Astrocyte (in vitro differentiated cells and primary cell): Measurements from ENCODE around the gene LRRC18. TPM values are rescaled to one million over a fixed set of nuclear protein-coding genes. Genes with fewer than 3 reads are reported as not detected.

ENCODE experiments used
- DNase-seq: peaks from one replicate; pipeline ENCODE4 v3.0.0-alpha.2; 2010; ENCODE audit warnings: low read depth
- FAIRE-seq: peaks from 2 replicates; lab custom pipeline; 2011; peaks lifted over from hg19 to GRCh38; lab: Jason Lieb, UNC
- H2AFZ ChIP-seq: 2 replicates; pipeline ENCODE4 v1.6.0; 2012; ENCODE audit warnings: low read depth, low read length, inconsistent platforms
- H3K27ac ChIP-seq: 2 replicates; pipeline ENCODE4 v1.5.1; 2011; ENCODE audit warnings: low read depth, low read length, inconsistent platforms
- H3K27me3 ChIP-seq: 2 replicates; pipeline ENCODE4 v1.6.0; 2011; ENCODE audit warnings: low read length, inconsistent platforms; ENCODE audit not compliant: insufficient read depth
- H3K36me3 ChIP-seq: 2 replicates; pipeline ENCODE4 v1.5.1; 2011; ENCODE audit warnings: low read length, inconsistent platforms; ENCODE audit not compliant: insufficient read depth
- H3K4me1 ChIP-seq: 2 replicates; pipeline ENCODE4 v1.5.1; 2011; ENCODE audit warnings: low read length, inconsistent platforms; ENCODE audit not compliant: insufficient read depth
- H3K4me2 ChIP-seq: 2 replicates; pipeline ENCODE4 v1.6.0; 2012; ENCODE audit warnings: low read length, inconsistent platforms
- H3K4me3 ChIP-seq: 2 replicates; pipeline ENCODE4 v1.5.1; 2011; ENCODE audit warnings: low read depth, mild to moderate bottlenecking, low read length, inconsistent platforms; ENCODE audit not compliant: insufficient read depth
- H3K79me2 ChIP-seq: 2 replicates; pipeline ENCODE4 v1.6.0; 2012; ENCODE audit warnings: mild to moderate bottlenecking, low read length, inconsistent platforms; ENCODE audit not compliant: insufficient read depth
- H3K9ac ChIP-seq: 2 replicates; pipeline ENCODE4 v1.6.0; 2012; ENCODE audit warnings: mild to moderate bottlenecking, low read length, inconsistent platforms
- H3K9me3 ChIP-seq: 2 replicates; pipeline ENCODE4 v1.5.1; 2012; ENCODE audit warnings: low read depth, mild to moderate bottlenecking, low read length, inconsistent platforms; ENCODE audit not compliant: insufficient read depth
- H4K20me1 ChIP-seq: 2 replicates; pipeline ENCODE4 v1.6.0; 2012; ENCODE audit warnings: low read length, inconsistent platforms; ENCODE audit not compliant: insufficient read depth
- H3K27ac Mint-ChIP-seq: one replicate; pipeline ENCODE4 v1.8.0; 2021; ENCODE audit warnings: mild to moderate bottlenecking, mixed read lengths; ENCODE audit not compliant: unreplicated experiment
- H3K27me3 Mint-ChIP-seq: one replicate; pipeline ENCODE4 v1.8.0; 2021; ENCODE audit warnings: low read depth, mixed read lengths; ENCODE audit not compliant: unreplicated experiment
- H3K36me3 Mint-ChIP-seq: one replicate; pipeline ENCODE4 v1.8.0; 2021; ENCODE audit warnings: low read depth, mixed read lengths; ENCODE audit not compliant: unreplicated experiment
- H3K4me1 Mint-ChIP-seq: one replicate; pipeline ENCODE4 v1.8.0; 2021; ENCODE audit warnings: low read depth, mixed read lengths; ENCODE audit not compliant: unreplicated experiment
- H3K4me3 Mint-ChIP-seq: one replicate; pipeline ENCODE4 v1.8.0; 2021; ENCODE audit warnings: mild to moderate bottlenecking, moderate library complexity, mixed read lengths; ENCODE audit not compliant: unreplicated experiment
- H3K9me3 Mint-ChIP-seq: one replicate; pipeline ENCODE4 v1.8.0; 2021; ENCODE audit warnings: mild to moderate bottlenecking, mixed read lengths; ENCODE audit not compliant: unreplicated experiment
- EZH2 ChIP-seq: IDR thresholded peaks from 2 replicates; pipeline ENCODE4 v1.6.1; 2012; ENCODE audit warnings: mild to moderate bottlenecking, low read length, inconsistent platforms; ENCODE audit not compliant: insufficient read depth
- total RNA-seq: library from RNA; stranded (reverse); gene quantifications from 2 replicates; pipeline ENCODE4 v1.2.1, GENCODE V29; 2021
- TF ChIP-seq, protein P1 (sequence below): IDR thresholded peaks from 2 replicates; pipeline ENCODE4 v1.5.1; 2011; ENCODE audit warnings: low read depth, mild to moderate bottlenecking, inconsistent platforms, low read length, moderate library complexity; ENCODE audit not compliant: insufficient read depth

LRRC18 gene
- total RNA-seq, 1 donor from 2014 or later, result not detected

DNA sequence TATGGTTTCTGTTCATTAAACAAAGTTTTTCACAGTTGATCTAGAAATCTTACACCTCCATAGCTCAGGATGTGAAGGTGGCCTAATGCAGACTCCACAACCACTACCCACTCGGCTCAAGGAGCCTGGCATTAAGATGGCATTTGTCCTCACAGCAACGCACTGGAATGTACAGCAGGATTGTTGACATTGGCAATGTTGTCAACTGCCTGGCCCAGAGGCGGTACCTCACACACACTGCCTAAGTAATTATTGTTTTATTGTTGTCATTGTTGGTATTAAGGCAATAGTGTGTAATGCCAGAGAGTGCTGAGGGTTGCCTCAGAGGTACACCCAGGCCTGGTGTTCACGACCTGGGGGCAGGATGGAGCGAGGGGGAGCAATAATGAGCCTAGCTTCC is 38.3 kb downstream of the LRRC18 start:
- Mint-ChIP-seq H3K27me3 (peaks cover 17% of the 10 kb centered on the region), H3K36me3 (no peaks in the 10 kb centered on the region), H3K4me1 (no peaks in the 10 kb centered on the region), H3K27ac (no peak overlapping the region), H3K4me3 (no peak overlapping the region), H3K9me3 (no peaks in the 10 kb centered on the region)
- Histone ChIP-seq H3K27me3 (no peaks in the 10 kb centered on the region), H3K4me3 (no peak overlapping the region), H3K27ac (no peak overlapping the region), H4K20me1 (no peaks in the 10 kb centered on the region), H3K9ac (no peak overlapping the region), H3K9me3 (no peaks in the 10 kb centered on the region), H3K4me2 (no peak overlapping the region), H2AFZ (no peak overlapping the region), H3K4me1 (no peaks in the 10 kb centered on the region), H3K36me3 (no peaks in the 10 kb centered on the region), H3K79me2 (no peaks in the 10 kb centered on the region)
- no peak for FAIRE-seq
- DNase-seq, result no peak
- no peak for TF ChIP-seq EZH2
- TF ChIP-seq, protein P1, sequence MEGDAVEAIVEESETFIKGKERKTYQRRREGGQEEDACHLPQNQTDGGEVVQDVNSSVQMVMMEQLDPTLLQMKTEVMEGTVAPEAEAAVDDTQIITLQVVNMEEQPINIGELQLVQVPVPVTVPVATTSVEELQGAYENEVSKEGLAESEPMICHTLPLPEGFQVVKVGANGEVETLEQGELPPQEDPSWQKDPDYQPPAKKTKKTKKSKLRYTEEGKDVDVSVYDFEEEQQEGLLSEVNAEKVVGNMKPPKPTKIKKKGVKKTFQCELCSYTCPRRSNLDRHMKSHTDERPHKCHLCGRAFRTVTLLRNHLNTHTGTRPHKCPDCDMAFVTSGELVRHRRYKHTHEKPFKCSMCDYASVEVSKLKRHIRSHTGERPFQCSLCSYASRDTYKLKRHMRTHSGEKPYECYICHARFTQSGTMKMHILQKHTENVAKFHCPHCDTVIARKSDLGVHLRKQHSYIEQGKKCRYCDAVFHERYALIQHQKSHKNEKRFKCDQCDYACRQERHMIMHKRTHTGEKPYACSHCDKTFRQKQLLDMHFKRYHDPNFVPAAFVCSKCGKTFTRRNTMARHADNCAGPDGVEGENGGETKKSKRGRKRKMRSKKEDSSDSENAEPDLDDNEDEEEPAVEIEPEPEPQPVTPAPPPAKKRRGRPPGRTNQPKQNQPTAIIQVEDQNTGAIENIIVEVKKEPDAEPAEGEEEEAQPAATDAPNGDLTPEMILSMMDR, result no peak

DNA sequence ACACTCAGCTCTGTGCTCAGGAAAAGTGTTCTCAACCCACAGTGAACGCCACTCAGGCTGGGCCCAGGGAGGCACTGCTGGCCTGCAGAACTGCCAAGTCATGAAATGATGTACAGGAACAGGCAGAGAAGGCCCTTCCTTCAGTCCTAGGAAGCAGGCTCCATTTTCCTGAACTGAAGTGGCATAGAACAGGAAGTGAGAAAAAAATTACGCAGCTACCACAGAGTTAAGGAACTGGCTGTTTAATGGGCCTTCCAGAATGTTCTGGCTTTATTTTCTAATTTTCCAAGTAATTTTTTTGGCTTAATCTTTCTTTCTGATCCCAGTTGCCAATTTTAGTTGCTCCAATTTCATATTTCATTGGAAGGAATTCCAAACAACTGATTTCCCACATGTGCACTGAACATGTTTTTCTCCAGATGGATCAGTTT is 39.3 kb downstream of the LRRC18 start:
- TF ChIP-seq, protein P1, result no peak
- no peak for TF ChIP-seq EZH2
- Histone ChIP-seq H3K27me3 (no peaks in the 10 kb centered on the region), H3K4me3 (no peak overlapping the region), H3K79me2 (no peaks in the 10 kb centered on the region), H2AFZ (no peak overlapping the region), H3K27ac (no peak overlapping the region), H4K20me1 (no peaks in the 10 kb centered on the region), H3K4me1 (no peaks in the 10 kb centered on the region), H3K36me3 (no peaks in the 10 kb centered on the region), H3K9me3 (no peaks in the 10 kb centered on the region), H3K4me2 (no peak overlapping the region), H3K9ac (no peak overlapping the region)
- H3K9me3 Mint-ChIP-seq, result no peaks in the 10 kb centered on the region
- no peak overlapping the region for H3K27ac Mint-ChIP-seq
- FAIRE-seq, result no peak
- peaks cover 18% of the 10 kb centered on the region for H3K27me3 Mint-ChIP-seq
- no peak overlapping the region for H3K4me3 Mint-ChIP-seq
- H3K36me3 Mint-ChIP-seq, result no peaks in the 10 kb centered on the region
- H3K4me1 Mint-ChIP-seq, result no peaks in the 10 kb centered on the region
- no peak for DNase-seq

GRCh38 chr10:48899781-48900180 is 39.9 kb downstream of the LRRC18 start:
- no peak overlapping the region for H3K4me3 Mint-ChIP-seq
- Histone ChIP-seq H3K27ac (no peak overlapping the region), H2AFZ (no peak overlapping the region), H3K79me2 (no peaks in the 10 kb centered on the region), H3K9ac (no peak overlapping the region), H4K20me1 (no peaks in the 10 kb centered on the region), H3K4me1 (no peaks in the 10 kb centered on the region), H3K9me3 (no peaks in the 10 kb centered on the region), H3K4me2 (no peak overlapping the region), H3K36me3 (no peaks in the 10 kb centered on the region), H3K4me3 (no peak overlapping the region), H3K27me3 (no peaks in the 10 kb centered on the region)
- no peak overlapping the region for H3K27ac Mint-ChIP-seq
- no peaks in the 10 kb centered on the region for H3K36me3 Mint-ChIP-seq
- TF ChIP-seq EZH2, result no peak
- TF ChIP-seq, protein P1, result no peak
- peaks cover 20% of the 10 kb centered on the region for H3K27me3 Mint-ChIP-seq
- FAIRE-seq (no peak), DNase-seq (no peak)
- no peaks in the 10 kb centered on the region for H3K4me1 Mint-ChIP-seq
- H3K9me3 Mint-ChIP-seq, result no peaks in the 10 kb centered on the region
